Kidney capillary endothelial cell (primary cell): ENCODE measurements around the gene COG4.

Experiments
- DNase-seq: peaks from one replicate; pipeline ENCODE4 v3.0.0-alpha.2; 2018; ENCODE audit warnings: low spot score

COG4 gene

GRCh38 chr16:70478912-70479341, 44.4 kb downstream of the COG4 start:
- DNase-seq = no peak

GRCh38 chr16:70478169-70478568, 45.2 kb downstream of the COG4 start:
- no peak for DNase-seq

GRCh38 chr16:70476272-70477020, 46.9 kb downstream of the COG4 start:
- peak; percentile 62 for DNase-seq

- DNase-seq = no peak
Observed at GRCh38 chr16:70475054-70475871, 48.1 kb downstream of the COG4 start.

GRCh38 chr16:70474320-70475053, 48.9 kb downstream of the COG4 start:
- DNase-seq = no peak

- DNase-seq = no peak
Observed at GRCh38 chr16:70473446-70474319, 49.7 kb downstream of the COG4 start.

- no peak for DNase-seq
Observed at GRCh38 chr16:70472786-70473433, 50.4 kb downstream of the COG4 start.

GRCh38 chr16:70470927-70471341, 52.4 kb downstream of the COG4 start:
- DNase-seq = no peak

- no peak for DNase-seq
Observed at GRCh38 chr16:70470141-70470926, 53.0 kb downstream of the COG4 start.

- DNase-seq = no peak
Observed at GRCh38 chr16:70468776-70469525, 54.4 kb downstream of the COG4 start.

GRCh38 chr16:70467608-70468007, 55.7 kb downstream of the COG4 start:
- DNase-seq = no peak

- DNase-seq = no peak
Observed at GRCh38 chr16:70467113-70467512, 56.2 kb downstream of the COG4 start.

- no peak for DNase-seq
Observed at GRCh38 chr16:70466805-70467076, 56.6 kb downstream of the COG4 start.

GRCh38 chr16:70465999-70466804, 57.2 kb downstream of the COG4 start:
- DNase-seq = no peak

- DNase-seq = no peak
Observed at GRCh38 chr16:70463235-70463634, 60.1 kb downstream of the COG4 start.

- no peak for DNase-seq
Observed at GRCh38 chr16:70460737-70461261, 62.6 kb downstream of the COG4 start.

GRCh38 chr16:70457446-70458166, 65.7 kb downstream of the COG4 start:
- DNase-seq = no peak

GRCh38 chr16:70455910-70456309, 67.4 kb downstream of the COG4 start:
- DNase-seq = no peak
